GM18868 (cell line): ENCODE measurements around the gene PKNOX2.

Experiments
- ATAC-seq: cut with Tn5 transposase; IDR thresholded peaks from one replicate; pipeline ENCODE4 v1.9.1; 2021; ENCODE audit warnings: mild to moderate bottlenecking, moderate library complexity; ENCODE audit not compliant: unreplicated experiment

Gene PKNOX2

DNA sequence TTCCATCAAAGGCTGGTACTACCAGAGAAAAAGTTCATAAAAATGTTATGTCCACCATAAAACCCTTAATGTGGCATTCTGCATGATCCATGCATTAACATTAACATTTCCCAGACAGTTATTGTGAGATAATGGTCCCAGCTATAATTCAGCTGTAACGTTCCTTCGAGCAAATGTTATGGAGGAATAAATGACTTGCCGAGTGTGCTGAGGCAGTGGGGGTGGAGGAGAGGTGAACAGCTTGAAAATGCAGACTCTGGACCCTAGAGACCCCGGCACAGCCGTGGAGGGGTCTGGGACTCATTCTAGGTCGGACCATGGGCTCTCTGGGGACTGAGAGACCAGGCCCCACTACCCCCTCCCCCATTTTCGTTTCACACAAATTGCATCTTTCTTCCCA, 141.9 kb downstream of the PKNOX2 start:
- no peak for ATAC-seq

GRCh38 chr11:125308246-125308645, 143.7 kb downstream of the PKNOX2 start:
- ATAC-seq: no peak

DNA sequence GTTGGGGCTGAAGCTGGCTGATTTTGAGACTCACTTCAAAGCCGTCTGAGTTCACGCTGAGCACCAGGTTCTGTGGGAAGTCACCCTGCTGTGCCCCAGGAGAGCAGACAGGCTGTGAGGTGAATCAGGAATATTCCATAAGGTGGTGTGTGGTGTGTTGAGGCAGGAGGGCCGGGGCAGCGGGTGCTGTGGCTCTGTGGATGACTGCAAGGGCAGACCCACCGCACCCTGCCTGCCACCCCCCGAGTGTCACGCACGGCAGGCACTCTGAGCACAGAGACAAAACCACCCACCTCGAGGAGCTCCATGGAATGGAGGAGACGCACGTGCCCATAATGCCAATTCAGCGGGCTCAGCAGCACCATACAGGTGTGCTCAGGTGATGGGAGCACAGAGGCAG, 147.8 kb downstream of the PKNOX2 start:
- no peak for ATAC-seq

- no peak for ATAC-seq
Measured at GRCh38 chr11:125312812-125313211, 148.3 kb downstream of the PKNOX2 start.

DNA sequence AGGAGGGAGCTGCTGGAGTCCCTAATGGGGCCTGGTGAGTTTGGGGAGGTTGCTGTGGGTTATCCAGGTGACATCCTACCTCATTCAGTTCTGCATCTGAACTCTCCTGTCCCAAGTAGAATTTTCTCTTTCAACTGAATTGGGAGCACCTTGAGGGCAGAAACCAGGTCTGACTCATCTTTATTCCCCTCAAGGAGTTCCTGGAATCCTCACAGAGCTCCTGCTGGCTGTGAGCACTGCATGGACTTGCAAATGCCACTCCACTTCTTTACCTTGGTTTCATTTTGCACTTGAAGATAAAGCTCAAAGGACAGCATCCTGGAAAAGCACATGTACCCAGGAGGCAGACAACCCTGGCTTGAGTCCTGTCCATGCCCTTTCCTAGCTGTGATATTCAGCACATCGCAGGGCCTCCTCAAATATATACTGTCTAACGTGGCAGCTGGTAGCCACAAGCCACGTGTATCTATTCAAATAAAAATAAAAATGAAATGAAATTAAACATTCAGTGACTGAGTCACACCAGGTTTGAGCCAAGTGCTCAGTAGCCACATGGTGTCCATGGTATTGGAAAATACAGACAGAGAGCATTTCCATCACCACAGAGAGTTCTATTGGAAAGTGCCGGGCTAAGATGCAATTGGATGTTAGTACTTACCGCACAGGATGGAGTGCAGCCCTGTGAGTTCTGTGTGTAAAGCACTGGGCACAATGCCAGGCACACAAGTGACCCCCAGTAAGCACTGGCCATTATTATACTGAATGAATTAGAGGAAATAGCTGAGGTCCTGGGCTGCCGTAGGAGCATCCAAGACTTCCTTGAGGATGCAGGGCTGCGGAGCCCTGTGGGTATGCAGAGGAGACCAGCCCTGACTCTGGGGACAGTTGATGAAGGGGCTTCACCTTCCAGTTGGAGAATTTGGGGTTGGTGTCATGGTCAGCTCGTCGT, 149.0 kb downstream of the PKNOX2 start:
- no peak for ATAC-seq

- no peak for ATAC-seq
Measured at GRCh38 chr11:125314276-125315078, 149.9 kb downstream of the PKNOX2 start.

DNA sequence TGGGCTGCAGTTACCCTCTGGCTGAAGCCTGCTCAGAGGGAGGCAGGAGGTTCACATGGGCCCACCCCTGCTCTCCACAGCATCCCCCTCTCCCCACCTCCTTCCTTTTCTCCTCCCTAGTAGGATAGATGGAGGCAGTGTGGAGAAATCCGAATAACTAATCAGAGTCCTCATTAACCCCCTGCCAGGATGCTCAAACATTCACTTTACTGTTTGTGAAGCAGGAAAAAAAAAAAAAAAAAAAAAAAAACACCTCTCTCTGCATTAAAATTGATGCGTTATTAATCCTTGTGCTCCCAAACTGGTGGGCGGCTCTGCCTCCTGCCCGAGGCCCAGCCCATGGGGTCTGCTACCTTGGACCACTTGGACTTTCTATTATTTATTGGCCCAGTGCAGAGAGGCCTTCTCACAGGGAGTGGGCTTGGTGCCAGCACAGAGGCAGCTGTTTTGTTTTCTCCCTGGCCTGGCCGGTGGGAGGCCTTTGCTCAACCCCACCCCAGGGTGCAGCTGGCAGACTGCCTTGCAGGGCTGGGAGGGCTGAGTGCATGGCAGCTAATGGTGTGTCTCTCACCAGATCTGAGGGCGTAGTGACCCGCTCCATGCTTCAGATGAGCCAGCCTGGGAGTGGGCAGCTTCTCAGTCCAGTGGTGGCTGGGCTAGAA, 150.7 kb downstream of the PKNOX2 start:
- ATAC-seq: no peak

GRCh38 chr11:125317416-125317815, 152.9 kb downstream of the PKNOX2 start:
- ATAC-seq: no peak

DNA sequence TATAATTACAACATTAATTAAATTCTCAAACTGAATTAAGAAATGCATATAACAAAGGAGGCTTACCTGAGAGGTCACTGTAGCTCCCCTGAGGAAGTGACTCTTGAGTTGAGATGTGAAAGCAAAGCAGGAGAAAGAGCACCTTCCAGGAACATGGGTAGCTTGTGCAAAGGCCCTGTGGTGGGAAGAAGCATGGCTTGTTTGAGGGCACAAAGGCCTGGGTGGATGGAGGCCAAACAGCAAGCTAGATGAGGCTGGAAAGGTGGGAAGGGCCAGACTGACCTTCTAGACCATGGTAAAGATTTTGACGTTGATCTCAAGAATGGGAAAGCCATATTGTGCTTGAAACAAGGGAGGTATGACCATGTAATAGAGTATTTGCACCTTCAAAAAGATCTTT, 155.1 kb downstream of the PKNOX2 start:
- ATAC-seq: no peak

- no peak for ATAC-seq
Measured at GRCh38 chr11:125320347-125321076, 156.0 kb downstream of the PKNOX2 start.

- no peak for ATAC-seq
Measured at GRCh38 chr11:125322289-125322688, 157.7 kb downstream of the PKNOX2 start.

DNA sequence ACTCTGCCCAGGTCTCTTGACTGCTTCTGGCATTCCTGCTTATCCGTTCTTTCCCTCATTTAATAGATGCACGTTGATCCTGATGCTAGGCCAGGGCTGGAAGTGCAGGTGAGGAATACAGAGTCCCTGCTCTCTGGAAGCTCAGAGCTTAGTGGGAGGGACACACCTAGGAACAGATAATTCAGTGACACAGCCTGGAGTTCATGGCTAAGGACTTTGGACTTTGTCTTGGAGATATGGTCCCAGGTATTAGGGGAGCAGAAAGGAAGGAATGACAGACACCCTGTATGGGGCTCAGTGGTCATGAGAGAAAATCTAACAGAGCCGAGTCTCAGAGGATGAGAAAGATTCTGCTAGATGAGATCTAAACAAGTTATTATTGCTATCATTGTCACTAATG, 160.6 kb downstream of the PKNOX2 start:
- no peak for ATAC-seq

- no peak for ATAC-seq
Measured at GRCh38 chr11:125326126-125326525, 161.6 kb downstream of the PKNOX2 start.

DNA sequence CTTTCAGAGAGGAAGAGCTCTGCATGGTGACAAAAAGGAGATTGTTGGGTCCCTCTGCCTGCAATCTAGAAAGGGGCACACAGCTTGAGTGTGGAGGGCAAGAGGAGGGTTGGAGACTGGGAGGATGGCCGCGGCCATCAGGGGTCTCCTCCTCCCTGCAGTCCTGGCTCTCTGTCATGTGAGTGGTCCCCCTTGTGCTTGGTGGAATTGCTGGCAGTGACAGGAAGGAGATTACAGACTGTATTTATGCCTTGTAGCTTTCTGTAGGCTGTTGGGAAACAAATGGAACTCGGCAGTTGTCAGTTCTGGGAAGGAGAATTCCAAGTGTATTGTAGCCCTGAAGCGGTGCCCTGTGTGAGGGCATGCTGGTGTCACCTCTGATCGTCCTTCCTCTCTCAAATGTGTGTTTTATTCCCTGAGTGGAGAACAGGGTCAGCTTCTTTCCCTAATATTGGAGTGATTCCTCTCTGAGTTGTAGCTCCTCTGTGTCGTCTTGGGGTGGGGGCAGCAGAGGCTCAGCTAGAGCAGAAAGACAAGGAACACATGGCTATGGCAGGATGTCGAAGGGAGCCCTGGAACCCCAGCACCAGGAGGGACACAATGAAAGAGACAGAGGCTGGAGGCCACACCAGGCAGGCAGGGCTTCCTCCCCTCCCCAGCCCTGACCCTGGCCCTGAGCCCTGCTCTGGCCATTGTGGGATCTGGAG, 163.1 kb downstream of the PKNOX2 start:
- ATAC-seq: no peak

DNA sequence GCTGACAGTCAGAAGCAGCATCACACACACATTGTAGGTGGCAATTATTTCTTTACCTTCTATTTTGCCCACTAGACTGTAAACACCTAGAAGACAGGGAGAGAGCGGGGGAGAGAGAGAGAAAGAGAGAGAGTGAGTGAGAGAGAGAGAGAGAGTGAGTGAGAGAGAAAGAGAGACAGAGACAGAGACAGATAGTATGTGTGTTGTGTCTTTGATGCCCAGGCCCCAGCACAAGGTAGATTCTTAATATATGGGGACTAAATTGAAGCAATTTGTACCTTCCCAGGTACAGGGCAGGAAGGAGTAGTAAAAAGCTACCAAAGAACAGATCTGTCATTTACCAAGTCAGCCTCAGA, 163.7 kb downstream of the PKNOX2 start:
- no peak for ATAC-seq

DNA sequence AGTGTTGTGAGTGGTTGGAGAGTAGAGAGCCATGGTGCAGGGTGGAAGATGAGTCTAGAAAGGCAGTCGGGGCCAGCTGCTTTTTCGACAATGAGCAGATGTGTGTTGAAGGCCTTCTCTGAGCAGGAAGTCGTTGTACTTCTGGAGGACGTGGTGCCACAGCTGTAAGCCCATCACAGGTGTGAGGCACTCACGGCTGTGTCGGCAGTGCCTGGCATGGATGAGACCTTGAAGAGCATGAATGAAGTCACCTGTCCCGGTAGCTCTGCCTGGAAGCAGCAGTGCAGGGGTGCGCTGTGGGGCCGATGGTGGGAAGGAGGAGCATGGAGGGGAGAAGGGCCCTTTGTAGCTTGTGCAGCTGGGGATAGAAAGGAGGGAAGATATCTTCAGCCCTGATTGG, 165.2 kb downstream of the PKNOX2 start:
- ATAC-seq: no peak

DNA sequence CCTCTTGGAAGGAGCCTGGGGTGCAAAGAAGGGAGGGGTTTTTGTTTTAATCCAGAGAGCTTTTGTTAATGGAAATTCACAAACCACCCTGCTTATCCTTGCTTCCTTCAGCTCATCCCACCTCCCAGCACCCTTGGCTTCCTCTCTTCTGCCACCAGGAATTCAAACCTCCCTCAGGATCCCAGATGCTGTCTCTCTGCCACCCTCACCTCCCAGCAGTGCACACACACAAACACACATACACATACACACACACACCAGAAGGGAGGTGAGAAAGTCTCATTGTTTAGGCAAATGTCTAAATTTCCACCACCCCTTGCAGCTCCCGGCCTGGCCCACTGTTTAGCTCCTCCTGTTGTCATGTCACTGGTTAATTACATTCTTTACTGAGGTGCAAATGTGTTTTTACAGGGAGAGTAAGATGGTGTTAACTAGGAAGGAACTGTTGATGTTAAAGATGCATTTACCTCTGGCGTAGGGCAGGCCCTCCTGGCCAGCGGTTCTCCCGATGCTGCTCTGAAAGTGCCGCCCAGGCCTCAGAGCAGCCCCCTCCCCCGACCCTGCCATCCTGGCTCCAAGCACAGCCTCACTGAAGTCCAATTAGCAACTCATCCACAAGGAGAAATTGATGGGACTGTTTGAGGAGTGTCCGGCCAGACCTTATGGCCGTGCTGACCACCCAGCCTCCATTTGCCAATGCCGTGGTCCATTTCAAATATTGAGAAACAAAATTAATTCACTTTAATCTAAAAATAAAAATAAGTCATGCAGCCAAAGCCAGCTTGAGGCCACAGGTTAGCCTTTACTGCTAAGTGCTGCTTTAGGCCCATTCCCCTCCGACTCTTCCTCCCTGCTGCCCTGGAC, 166.1 kb downstream of the PKNOX2 start:
- no peak for ATAC-seq

- no peak for ATAC-seq
Measured at GRCh38 chr11:125331357-125332035, 166.9 kb downstream of the PKNOX2 start.

- no peak for ATAC-seq
Measured at GRCh38 chr11:125332821-125333220, 168.3 kb downstream of the PKNOX2 start.
